Activated CD4-positive, alpha-beta T cell treated with anti-CD3 and anti-CD28 coated beads, Interleukin-2, amount 50 U/mL, for 48 hours (primary cell): Measurements from ENCODE around the gene INPP5J.
"Not testable (repeated sequence)": the region's sequence is repeated elsewhere in the genome, so short reads cannot be mapped to it uniquely, and the experiment has no call there.

Source experiments
- DNase-seq, 2 experiments: peaks; one replicate each; pipeline ENCODE4 v3.0.0-alpha.2; 2020

Gene INPP5J

GRCh38 chr22:31088233-31088986 is 34.4 kb upstream of the INPP5J start:
- no peak for DNase-seq

GRCh38 chr22:31089160-31090100 is 33.3 kb upstream of the INPP5J start:
- peak; percentile 29 to 50 for DNase-seq

- no peak for DNase-seq
Measured at GRCh38 chr22:31090217-31091085, 32.3 kb upstream of the INPP5J start.

- DNase-seq, result no peak
Measured at GRCh38 chr22:31091106-31091975, 31.4 kb upstream of the INPP5J start.

- DNase-seq, result no peak
Measured at GRCh38 chr22:31092161-31092560, 30.6 kb upstream of the INPP5J start.

- no peak for DNase-seq
Measured at GRCh38 chr22:31093086-31093850, 29.5 kb upstream of the INPP5J start.

GRCh38 chr22:31094021-31094551 is 28.7 kb upstream of the INPP5J start:
- no peak for DNase-seq

GRCh38 chr22:31094741-31095140 is 28.0 kb upstream of the INPP5J start:
- no peak for DNase-seq

GRCh38 chr22:31095637-31096249 is 27.0 kb upstream of the INPP5J start:
- DNase-seq, result no peak

- DNase-seq, result no peak
Measured at GRCh38 chr22:31096657-31097279, 26.0 kb upstream of the INPP5J start.

- not testable (repeated sequence) for DNase-seq
Measured at GRCh38 chr22:31097539-31097938, 25.2 kb upstream of the INPP5J start.

GRCh38 chr22:31097941-31098631 is 24.7 kb upstream of the INPP5J start:
- no peak for DNase-seq

GRCh38 chr22:31098632-31099110 is 24.1 kb upstream of the INPP5J start:
- DNase-seq, result no peak

- DNase-seq, result no peak
Measured at GRCh38 chr22:31099386-31099785, 23.4 kb upstream of the INPP5J start.

- DNase-seq, result no peak
Measured at GRCh38 chr22:31099841-31100761, 22.7 kb upstream of the INPP5J start.

- DNase-seq, result no peak
Measured at GRCh38 chr22:31100762-31101525, 21.8 kb upstream of the INPP5J start.

- no peak for DNase-seq
Measured at GRCh38 chr22:31102441-31103081, 20.2 kb upstream of the INPP5J start.
